Measurements from ENCODE around the gene MEGF11. TPM values are rescaled to one million over a fixed set of nuclear protein-coding genes. Genes with fewer than 3 reads are reported as not detected.

The MEGF11 gene
- total RNA-seq, 4 donors from 2014 or later: 0.97 to 10.6 (median 4.0) TPM

GRCh38 chr15:65856821-65857455, 396.6 kb downstream of the MEGF11 start:
- TF ChIP-seq CTCF (IDR thresholded peaks at IDR 0.05): no peak
- no peak for TF ChIP-seq POLR2A (IDR thresholded peaks at IDR 0.05)
- 61% methylated on average over 12 of the region's 12 CpGs for WGBS, 2 donors
- intact Hi-C loops (cut with DNase I; ENCODE audit: low total_unique reads): loop anchor here (10.0 kb wide), 1 partner anchor 212 kb away; no protein-coding TSS in a partner anchor
- DNase-seq (ENCODE audit: low spot score in 2 of 2): peak; percentile 71 to 90
- no peak overlapping the region for H3K4me3 ChIP-seq (ENCODE audit: low read depth, poor library complexity, severe bottlenecking)

- H3K4me3 ChIP-seq (ENCODE audit: low read depth, poor library complexity, severe bottlenecking): no peak overlapping the region
- TF ChIP-seq CTCF (IDR thresholded peaks at IDR 0.05): no peak
- TF ChIP-seq POLR2A (IDR thresholded peaks at IDR 0.05): no peak
- 95% methylated on average over 5 of the region's 5 CpGs for WGBS, 2 donors
- intact Hi-C loops (cut with DNase I; ENCODE audit: low total_unique reads): loop anchor here (10.0 kb wide), 1 partner anchor 207 kb away; no protein-coding TSS in a partner anchor
- no peak for DNase-seq (ENCODE audit: low spot score in 2 of 2)
Observed at GRCh38 chr15:65851981-65852380, 401.6 kb downstream of the MEGF11 start.

- H3K4me3 ChIP-seq (ENCODE audit: low read depth, poor library complexity, severe bottlenecking): no peak overlapping the region
- TF ChIP-seq POLR2A (IDR thresholded peaks at IDR 0.05): no peak
- TF ChIP-seq CTCF (IDR thresholded peaks at IDR 0.05): no peak
- intact Hi-C loops (cut with DNase I; ENCODE audit: low total_unique reads): no loop called here
- no peak for DNase-seq (ENCODE audit: low spot score in 2 of 2)
Observed at GRCh38 chr15:65847989-65848388, 405.6 kb downstream of the MEGF11 start.

- TF ChIP-seq CTCF (IDR thresholded peaks at IDR 0.05) (no peak), POLR2A (IDR thresholded peaks at IDR 0.05) (no peak)
- intact Hi-C loops (cut with DNase I; ENCODE audit: low total_unique reads): no loop called here
- DNase-seq (ENCODE audit: low spot score in 2 of 2): no peak
- no peak overlapping the region for H3K4me3 ChIP-seq (ENCODE audit: low read depth, poor library complexity, severe bottlenecking)
- WGBS, 2 donors: 43 to 47% methylated on average over 9 of the region's 9 CpGs
Observed at GRCh38 chr15:65845826-65846519, 407.6 kb downstream of the MEGF11 start.

Small RNA genes within 50 kb of the gene (microRNA-seq; reads per million reads assigned to microRNA genes)
- gene MIR4311 (ENCODE audit: borderline number of aligned reads in 1 of 2, borderline replicate concordance in 2 of 2): 0 reads per million in 2 donors

Other genes starting within 250 kb of the MEGF11 start
- 10 to 100 TPM; 12.9 to 19.7 (median 17.1) TPM for gene DIS3L, start 39.8 kb upstream of the MEGF11 start, total RNA-seq
- 10 to 100 TPM in 1 of 4 donors, 1 to 10 TPM in 3; 4.0 to 14.8 (median 5.3) TPM for gene TIPIN, start 102.9 kb upstream of the MEGF11 start, total RNA-seq
- gene MAP2K1, start 133.2 kb upstream of the MEGF11 start, total RNA-seq: 10 to 100 TPM; 19.1 to 38.1 (median 26.7) TPM
- gene SNAPC5, start 244.0 kb upstream of the MEGF11 start, total RNA-seq: 10 to 100 TPM; 17.1 to 26.3 (median 23.6) TPM